HepG2 (cell line): ENCODE results near the gene PCDHA13. TPM values are rescaled to one million over a fixed set of nuclear protein-coding genes. Genes with fewer than 3 reads are reported as not detected.

Source experiments
- ATAC-seq: fragments of 200-7000 bp; cut with Tn5 transposase; 3 replicates; pipeline ENCODE4 v1.9.1; 2020; ENCODE audit warnings: mild to moderate bottlenecking, moderate library complexity
- BruUV-seq: library from RNA; stranded (reverse); fragments of 400-500 nt; replicated peaks from 2 replicates; lab custom pipeline; 2021; lab: Mats Ljungman, UMichigan
- CTCF ChIA-PET: fragments of 300-600 bp; formaldehyde crosslinking; extraction: SDS; loops from one replicate; lab custom pipeline; 2021; ENCODE audit warnings: low total read pairs, inconsistent platforms, low intra/inter-chr PET ratio; lab: Yijun Ruan, JAX
- POLR2A ChIA-PET: fragments of 350-600 bp; sonication (Branson Sonifier 250); formaldehyde crosslinking; loops from one replicate; lab custom pipeline; 2020; ENCODE audit warnings: antibody characterized with exemption, inconsistent platforms; lab: Yijun Ruan, JAX
- DNase-seq: peaks from one replicate; pipeline ENCODE4 v3.0.0-alpha.2; 2015; ENCODE audit warnings: low spot score
- FAIRE-seq: peaks from 3 replicates; lab custom pipeline; 2011; peaks lifted over from hg19 to GRCh38; lab: Jason Lieb, UNC
- H2AFZ ChIP-seq: one replicate; pipeline ENCODE4 v1.6.1; 2011; ENCODE audit warnings: low read length, inconsistent platforms
- H3K27ac ChIP-seq: fragments of 300-600 bp; 3 replicates; pipeline ENCODE4 v1.8.0; 2011; ENCODE audit warnings: mixed run types, mild to moderate bottlenecking, mixed read lengths, low read length, inconsistent platforms; ENCODE audit not compliant: insufficient read depth; ENCODE audit errors: extremely low read length
- H3K27me3 ChIP-seq, 2 experiments: fragments of 200-600 bp in 1 of 2; 2 replicates in 1 of 2; 3 replicates in 1 of 2; pipeline versions ENCODE4 v1.6.0 to v1.8.0; 2011; ENCODE audit warnings: low read length in 2 of 2, mild to moderate bottlenecking in 2 of 2, moderate library complexity in 2 of 2, inconsistent platforms in 1 of 2; ENCODE audit not compliant: insufficient read depth in 2 of 2, control insufficient read depth in 1 of 2
- H3K36me3 ChIP-seq, 2 experiments: fragments of 200-600 bp in 1 of 2; replicated peaks in 1 of 2; 2 replicates in 1 of 2; 3 replicates in 1 of 2; pipeline versions ENCODE4 v1.5.1 to v1.8.0; 2011; ENCODE audit warnings: low read length in 2 of 2, inconsistent platforms in 1 of 2; ENCODE audit not compliant: insufficient read depth in 2 of 2, control insufficient read depth in 1 of 2
- H3K4me1 ChIP-seq: 2 replicates; pipeline ENCODE4 v1.5.1; 2012; ENCODE audit warnings: low read length, inconsistent platforms; ENCODE audit not compliant: insufficient read depth
- H3K4me2 ChIP-seq: 2 replicates; pipeline ENCODE4 v1.6.0; 2011; ENCODE audit warnings: low read depth, low read length, inconsistent platforms
- H3K4me3 ChIP-seq, 3 experiments: fragments of 200-600 bp in 1 of 3; sonication (generic), shearing (Covaris generic) in 1 of 3; replicated peaks in 1 of 3; 2 replicates each; pipeline ENCODE4 v1.5.1; 2011 to 2016; ENCODE audit warnings: low read length in 3 of 3, inconsistent platforms in 2 of 3, low read depth in 2 of 3, mild to moderate bottlenecking in 2 of 3, control low read depth in 1 of 3, mixed read lengths in 1 of 3; ENCODE audit not compliant: insufficient read depth in 1 of 3
- H3K79me2 ChIP-seq: one replicate; pipeline ENCODE4 v1.6.1; 2011; ENCODE audit warnings: low read length, inconsistent platforms; ENCODE audit not compliant: insufficient read depth
- H3K9ac ChIP-seq: 2 replicates; pipeline ENCODE4 v1.6.0; 2011; ENCODE audit warnings: mild to moderate bottlenecking, low read depth, low read length, inconsistent platforms; ENCODE audit not compliant: insufficient read depth
- H3K9me3 ChIP-seq: 2 replicates; pipeline ENCODE4 v1.5.1; 2012; ENCODE audit warnings: mild to moderate bottlenecking, low read length
- H4K20me1 ChIP-seq: 2 replicates; pipeline ENCODE4 v1.6.0; 2011; ENCODE audit warnings: inconsistent platforms, mild to moderate bottlenecking, low read length, moderate library complexity; ENCODE audit not compliant: insufficient read depth
- BCL6 ChIP-seq: IDR thresholded peaks from 2 replicates; pipeline ENCODE4 v1.6.1; 2016; ENCODE audit warnings: missing genetic modification reagents, missing compliant biosample characterization
- CENPX ChIP-seq: sonication (generic); formaldehyde crosslinking; IDR thresholded peaks from 2 replicates; pipeline ENCODE4 v1.9.0; 2021; ENCODE audit warnings: mild to moderate bottlenecking, missing genetic modification reagents, moderate library complexity
- GATAD1 ChIP-seq: IDR thresholded peaks from 2 replicates; pipeline ENCODE4 v1.6.1; 2016; ENCODE audit warnings: missing genetic modification reagents, missing compliant biosample characterization
- MBD4 ChIP-seq: IDR thresholded peaks from 2 replicates; pipeline ENCODE4 v1.6.1; 2012; ENCODE audit warnings: low read length, inconsistent platforms, borderline replicate concordance
- POLR2AphosphoS2 ChIP-seq: IDR thresholded peaks from 2 replicates; pipeline ENCODE4 v1.6.1; 2011; ENCODE audit warnings: low read depth, low read length, improper control_type of control experiment
- STAG1 ChIP-seq: sonication (generic); formaldehyde crosslinking; IDR thresholded peaks from 2 replicates; pipeline ENCODE4 v1.4.0; 2020; ENCODE audit warnings: missing genetic modification reagents
- ZNF230 ChIP-seq: sonication (generic); formaldehyde crosslinking; IDR thresholded peaks from 2 replicates; pipeline ENCODE4 v1.4.0; 2020; ENCODE audit warnings: mild to moderate bottlenecking, missing genetic modification reagents
- ZNF362 ChIP-seq: sonication (generic); formaldehyde crosslinking; IDR thresholded peaks from 2 replicates; pipeline ENCODE4 v1.4.0; 2020; ENCODE audit warnings: missing genetic modification reagents, mild to moderate bottlenecking, borderline replicate concordance
- WGBS: methylation state at CpG from one replicate; pipeline ENCODE4 v1.1.6; 2017; ENCODE audit warnings: low lambda C conversion rate; 5-methylcytosine and 5-hydroxymethylcytosine counted together
- in situ Hi-C: cut with HindIII; loops from 2 replicates; pipeline ENCODE4 v1.10.0; 2017; ENCODE audit warnings: low pct_unique_long_range_greater_than_20kb; ENCODE audit not compliant: extremely low pct_ligation_motif_present
- intact Hi-C: fragments of 100-400 bp; cut with micrococcal nuclease; formaldehyde crosslinking; loops from one replicate; pipeline ENCODE4 v1.10.0; 2022; ENCODE audit not compliant: unreplicated experiment
- polyA plus RNA-seq, 8 experiments: library from polyadenylated mRNA; depleted of rRNA in 3 of 8; stranded (reverse) in 7 of 8; unstranded in 1 of 8; fragments of >200 nt; fragmentation: Illumina TruSeq in 4 of 8; extraction: Trizol in 4 of 8; gene quantifications; 2 replicates each; pipeline versions ENCODE4 v1.2.1 to v1.2.3, GENCODE V29; 2011 to 2016; ENCODE audit warnings: low read depth in 4 of 8, missing spikeins in 1 of 8, mixed read lengths in 1 of 8; ENCODE audit not compliant: insufficient read depth in 1 of 8
- total RNA-seq, 5 experiments: library from RNA; depleted of rRNA; stranded (reverse); fragments of >200 nt; fragmentation: Illumina TruSeq; extraction: Trizol; gene quantifications; 2 replicates each; pipeline ENCODE4 v1.2.3, GENCODE V29; 2016; ENCODE audit warnings: low read depth in 1 of 5

Gene PCDHA13
- total and polyA plus RNA-seq, 2 of the 13 experiments (the other 11 are each of a cell fraction or from before 2014, with no cell fraction given): 0.03 to 0.04 TPM

- H4K20me1 ChIP-seq: no peaks in the 10 kb centered on the region
- POLR2A ChIA-PET: no interaction called here
- no peaks in the 10 kb centered on the region for H3K4me1 ChIP-seq
- no peak overlapping the region for H3K27ac ChIP-seq
- no peak for DNase-seq
- no peaks in the 10 kb centered on the region for H3K36me3 ChIP-seq
- no peaks in the 10 kb centered on the region for H3K79me2 ChIP-seq
- 80% methylated on average over 62 of the region's 87 CpGs for WGBS
- no peak overlapping the region for H3K9ac ChIP-seq
- in situ Hi-C loops (no loop called here), intact Hi-C loops (no loop called here)
- no peaks in the 10 kb centered on the region for H3K9me3 ChIP-seq
- no peak overlapping the region for H2AFZ ChIP-seq
- TF ChIP-seq POLR2AphosphoS2 (no peak), STAG1 (CRISPR knock-in tag) (no peak), ZNF230 (CRISPR knock-in tag) (no peak), GATAD1 (CRISPR knock-in tag) (no peak), MBD4 (no peak), BCL6 (no peak), CENPX (CRISPR knock-in tag) (no peak), ZNF362 (no peak)
- TF ChIP-seq, all 625 proteins: peak for 0
- FAIRE-seq: no peak
- CTCF ChIA-PET: no interaction called here
- H3K4me3 ChIP-seq: no peak overlapping the region
- no peak overlapping the region for H3K4me2 ChIP-seq
- no peak for ATAC-seq
- no peaks in the 10 kb centered on the region for H3K27me3 ChIP-seq
- no TSS peak for BruUV-seq
These were observed 38.9 kb upstream of the PCDHA13 start for GRCh38 chr5:140842798-140843733.
